HG03469 (cell line): ENCODE measurements around the gene CKLF.
A peak's percentile ranks its signal among the peaks of the same experiment; 100 is the strongest.
"Not testable (repeated sequence)": the region's sequence is repeated elsewhere in the genome, so short reads cannot be mapped to it uniquely, and the experiment has no call there.

Experiments
- ATAC-seq: cut with Tn5 transposase; IDR thresholded peaks from one replicate; pipeline ENCODE4 v1.9.1; 2021; ENCODE audit warnings: mild to moderate bottlenecking, moderate library complexity, moderate number of reproducible peaks; ENCODE audit not compliant: unreplicated experiment

CKLF gene

DNA sequence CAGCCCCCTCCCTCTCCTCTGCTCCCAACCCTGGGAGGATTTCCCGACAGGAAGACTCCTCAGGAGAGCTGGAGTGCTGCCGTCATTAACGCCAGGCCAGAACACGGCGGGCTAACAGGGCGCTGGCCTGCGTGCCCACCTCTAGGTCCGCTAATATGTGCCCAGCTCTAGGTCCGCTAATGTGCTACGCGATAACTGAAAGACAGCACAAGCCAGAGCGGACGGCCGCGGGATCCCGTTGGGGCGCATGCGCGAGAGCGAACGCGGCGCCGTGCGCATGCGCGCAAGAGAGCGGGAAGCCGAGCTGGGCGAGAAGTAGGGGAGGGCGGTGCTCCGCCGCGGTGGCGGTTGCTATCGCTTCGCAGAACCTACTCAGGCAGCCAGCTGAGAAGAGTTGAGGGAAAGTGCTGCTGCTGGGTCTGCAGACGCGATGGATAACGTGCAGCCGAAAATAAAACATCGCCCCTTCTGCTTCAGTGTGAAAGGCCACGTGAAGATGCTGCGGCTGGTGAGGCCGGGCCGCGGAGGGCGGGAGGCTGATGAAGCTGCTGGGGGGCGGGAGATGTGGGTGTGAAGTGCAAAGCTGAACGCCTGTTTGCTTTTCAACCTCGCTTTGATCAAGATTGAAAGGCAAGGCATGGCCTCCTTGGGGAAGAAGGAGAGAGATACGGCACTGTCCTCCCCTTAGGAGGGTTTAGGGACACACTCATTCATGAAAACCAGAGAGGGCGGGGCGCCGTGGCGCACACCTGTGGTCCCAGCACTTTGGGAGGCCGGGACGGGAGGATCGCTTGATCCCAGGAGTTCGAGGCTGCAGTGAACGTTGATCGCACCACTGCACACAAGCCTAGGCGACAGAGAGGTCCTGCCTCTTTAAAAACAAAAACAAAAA is at the start of gene CKLF:
TSS of gene CKLF (plus strand) at position 291 of the 892 bp plus-strand sequence. CDS start at position 431, 140 bp downstream.
- peak; percentile 66 for ATAC-seq

DNA sequence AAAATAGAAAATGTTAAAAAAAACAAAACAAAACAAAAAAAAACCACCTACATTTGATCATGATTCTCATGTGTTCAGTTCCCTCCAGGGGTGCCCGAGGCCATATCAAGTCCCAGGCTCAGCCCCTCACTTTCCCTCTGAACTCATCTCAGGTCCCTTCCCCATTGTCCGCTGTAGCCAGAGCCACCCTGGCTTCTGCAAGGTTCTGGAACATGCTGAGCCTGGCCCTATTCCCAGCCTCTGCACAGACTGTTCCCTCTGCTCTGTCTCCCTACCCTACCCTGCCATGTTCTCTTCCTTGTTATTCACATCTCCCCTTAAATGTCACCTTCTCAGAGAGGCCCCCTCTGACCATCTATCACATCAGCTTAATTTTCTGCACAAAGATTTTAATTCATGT is 49.3 kb upstream of the CKLF start:
- ATAC-seq = no peak

GRCh38 chr16:66503612-66504011 is 48.8 kb upstream of the CKLF start:
- ATAC-seq = no peak

DNA sequence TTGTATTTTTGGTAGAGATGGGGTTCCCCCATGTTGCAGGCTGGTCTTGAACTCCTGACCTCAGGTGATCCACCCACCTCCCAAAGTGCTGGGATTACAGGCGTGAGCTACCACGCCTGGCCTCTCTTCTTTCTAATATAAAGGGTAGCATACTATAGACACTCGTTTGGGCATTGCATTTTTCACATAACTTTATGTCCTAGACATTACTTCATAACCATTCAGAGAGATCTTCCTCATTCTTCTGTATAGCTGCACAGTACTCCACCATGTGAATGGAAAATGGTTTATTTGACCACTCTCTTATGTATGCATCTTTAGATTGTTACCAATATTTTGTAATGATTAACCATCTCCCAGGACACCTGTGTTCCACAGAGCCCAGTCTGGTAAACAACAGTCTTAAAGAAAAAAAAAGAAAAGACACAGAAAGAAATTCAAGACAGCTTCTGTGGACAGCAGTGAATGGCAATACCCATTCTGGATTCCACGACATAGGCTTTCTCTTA is 44.6 kb upstream of the CKLF start:
- ATAC-seq = no peak

DNA sequence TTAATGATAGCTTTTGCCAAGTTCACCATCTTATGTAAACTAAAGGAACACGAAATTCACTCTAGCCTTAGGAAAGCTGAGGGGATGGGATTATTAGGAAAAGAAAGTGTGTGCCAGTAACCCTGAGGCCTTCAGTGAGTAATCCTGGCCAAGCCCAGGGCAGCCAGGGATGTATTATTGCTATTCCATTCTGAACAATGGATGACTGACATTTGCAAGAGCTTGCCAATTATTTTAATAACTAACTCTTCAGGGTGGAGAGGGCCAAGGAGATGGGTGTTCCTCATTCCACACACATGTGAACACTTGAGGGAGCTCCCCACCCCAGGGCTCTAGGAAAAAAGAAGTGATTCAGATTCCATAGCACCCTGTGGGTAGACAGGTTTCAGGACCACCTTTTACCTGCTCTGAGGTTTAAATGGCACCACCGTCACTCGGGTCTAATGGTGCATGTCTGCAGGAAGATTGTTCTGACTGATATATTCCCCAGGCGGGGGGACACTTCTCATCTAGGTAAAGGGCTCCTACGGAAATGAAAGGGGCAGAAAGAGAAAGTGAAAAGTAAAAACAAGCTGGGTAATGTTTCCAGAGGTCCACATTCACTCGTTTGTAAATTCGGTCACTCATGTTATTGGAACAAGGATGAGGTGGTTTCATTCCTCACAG is 44.0 kb upstream of the CKLF start:
- ATAC-seq = no peak

DNA sequence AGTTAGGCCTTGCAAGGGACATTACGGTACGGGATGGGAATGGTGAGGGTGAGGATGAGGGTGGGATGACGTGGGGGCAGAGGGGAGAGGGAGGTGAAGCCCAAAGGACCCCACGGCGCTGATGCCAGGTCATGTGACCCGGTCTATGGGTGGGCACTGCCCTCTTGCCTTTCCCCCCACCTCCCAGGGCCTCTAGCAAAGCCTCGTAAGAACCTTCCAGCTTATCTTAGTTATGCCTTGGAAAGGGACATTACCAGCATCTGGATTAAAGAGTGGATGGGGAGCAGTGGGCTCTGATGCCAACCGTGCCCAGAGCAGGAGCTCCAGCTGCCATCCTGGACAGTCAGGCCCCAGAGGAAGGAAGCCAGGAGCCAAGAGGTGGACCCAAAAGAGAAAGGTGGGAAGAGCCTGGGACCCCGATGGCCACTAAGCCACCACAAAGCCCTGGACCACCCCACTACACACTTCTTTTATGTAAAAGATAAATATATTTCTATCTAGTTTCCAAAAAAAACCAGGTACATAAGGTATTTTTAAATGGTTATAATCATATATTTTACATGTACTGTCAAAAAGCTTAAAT is 43.4 kb upstream of the CKLF start:
- ATAC-seq = no peak

GRCh38 chr16:66509576-66509975 is 42.8 kb upstream of the CKLF start:
- ATAC-seq = no peak

DNA sequence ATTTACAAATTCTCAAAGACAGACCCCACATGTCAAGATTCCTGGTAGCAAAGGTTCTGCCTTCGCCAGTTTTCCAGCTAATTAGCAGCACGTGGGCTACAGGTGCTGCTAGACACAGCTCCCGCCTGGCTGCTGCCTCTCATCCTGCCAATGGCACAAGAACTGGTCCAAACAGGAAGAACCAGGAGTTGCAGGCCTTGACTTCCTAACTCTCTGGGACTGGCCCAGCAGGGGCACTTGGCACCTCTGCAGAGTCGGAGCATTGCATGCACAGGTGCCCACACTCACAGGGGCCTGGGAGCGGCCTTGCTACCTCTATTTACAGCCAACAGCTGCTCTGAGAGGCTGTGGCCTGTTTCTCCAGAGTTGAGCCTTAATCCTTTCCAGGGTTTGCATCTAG is 42.1 kb upstream of the CKLF start:
- no peak for ATAC-seq

DNA sequence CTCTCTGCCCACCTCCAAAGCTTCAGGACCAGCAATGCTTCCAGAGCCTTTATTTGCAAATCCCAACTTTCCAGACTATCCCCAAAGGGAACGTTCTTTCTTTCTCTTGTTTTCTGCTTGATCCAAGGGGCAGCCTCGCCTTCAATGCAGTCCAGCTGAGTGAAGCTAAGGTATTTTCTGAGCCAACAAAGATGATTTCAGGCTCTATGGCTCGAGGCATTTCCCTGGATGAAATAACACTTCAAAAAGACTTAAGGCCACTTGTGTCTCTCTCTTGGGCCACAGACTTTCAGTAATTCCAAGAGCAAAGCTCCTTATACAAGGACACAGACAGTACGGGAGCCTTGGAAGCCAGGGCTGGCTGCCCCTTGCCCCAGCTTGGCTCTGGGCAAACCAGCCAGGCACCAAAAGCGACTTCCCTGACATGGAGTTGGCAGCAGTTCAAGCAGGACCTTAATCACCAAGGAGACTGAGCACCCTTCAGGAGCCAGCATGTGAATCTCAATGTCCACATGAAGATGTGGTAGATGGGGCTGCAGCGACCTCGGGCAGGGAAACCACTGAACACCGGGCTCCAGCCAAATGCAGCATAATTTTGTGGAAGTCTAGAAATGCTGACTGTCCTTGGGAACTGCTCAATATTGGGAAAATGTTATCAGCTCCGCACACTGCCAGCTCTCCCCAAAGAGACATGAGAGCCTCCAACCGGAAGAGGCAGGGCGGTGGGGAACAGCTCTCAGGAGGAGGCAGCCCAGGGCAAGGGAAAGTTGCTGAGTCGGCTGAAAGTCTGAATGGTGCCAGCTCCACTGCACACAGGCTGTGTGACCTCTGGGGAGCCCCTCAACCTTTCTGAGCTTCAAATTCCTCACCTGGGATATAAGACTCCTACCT is 41.4 kb upstream of the CKLF start:
- ATAC-seq = no peak

DNA sequence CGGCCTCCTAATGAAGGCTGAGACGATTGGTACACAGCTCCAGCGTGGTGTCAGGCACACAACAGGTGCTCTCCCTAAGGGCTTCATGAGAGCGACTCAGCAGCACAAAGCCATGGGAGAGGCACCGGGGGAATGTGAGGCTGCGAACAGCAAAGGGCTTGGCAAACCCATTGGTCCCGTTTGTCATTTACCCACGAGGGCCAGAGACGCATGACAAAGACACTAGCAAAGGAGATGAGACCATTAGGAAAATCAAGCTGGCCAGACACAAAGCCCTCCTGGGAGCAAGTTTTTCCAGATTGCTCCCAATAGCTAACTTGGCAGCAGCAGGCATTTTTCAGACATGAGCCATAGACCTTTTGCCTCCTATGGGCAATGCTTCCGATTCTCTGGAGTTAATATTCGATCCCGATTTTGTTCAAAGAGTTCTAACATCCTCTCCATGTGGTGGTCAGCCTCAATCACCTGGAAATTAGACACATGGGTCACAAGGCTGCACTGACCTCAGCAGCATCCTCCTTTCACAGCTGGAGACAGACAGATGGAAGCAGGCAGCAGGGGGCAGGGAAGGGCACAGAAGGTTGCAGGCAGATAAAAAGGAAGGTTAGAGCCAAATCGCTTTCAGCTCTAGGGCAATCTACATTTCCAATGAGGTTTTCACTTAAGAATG is 40.6 kb upstream of the CKLF start:
- no peak for ATAC-seq

GRCh38 chr16:66512272-66513110 is 39.9 kb upstream of the CKLF start:
- no peak for ATAC-seq

DNA sequence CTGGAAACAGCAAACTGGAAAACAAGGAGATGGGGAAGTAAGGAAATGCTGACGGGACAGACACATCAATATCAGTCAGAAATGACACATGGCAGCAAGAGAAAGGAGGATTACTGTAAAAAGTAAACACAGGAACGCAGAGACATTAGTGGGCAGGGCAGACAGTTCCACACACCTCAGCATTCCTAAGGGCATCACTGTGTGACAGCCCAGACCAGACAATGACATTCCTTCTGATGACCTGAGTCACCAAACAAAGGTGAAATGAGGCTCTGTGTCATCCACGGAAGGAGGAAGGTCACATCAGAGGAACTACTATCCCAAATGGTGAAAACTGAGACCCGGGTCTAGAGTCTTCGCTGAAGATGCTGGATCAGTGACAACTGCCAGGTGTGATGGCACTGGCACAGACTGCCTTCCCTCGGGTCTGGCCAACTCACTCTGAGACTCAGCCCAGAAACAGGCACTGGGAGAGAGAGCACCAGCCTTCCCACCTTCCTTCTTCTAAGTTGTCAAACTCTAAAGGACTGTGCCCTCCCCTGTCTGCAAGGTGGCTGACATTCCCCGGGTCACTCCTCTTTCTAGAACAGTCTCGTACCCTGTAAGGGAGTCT is 39.2 kb upstream of the CKLF start:
- no peak for ATAC-seq

DNA sequence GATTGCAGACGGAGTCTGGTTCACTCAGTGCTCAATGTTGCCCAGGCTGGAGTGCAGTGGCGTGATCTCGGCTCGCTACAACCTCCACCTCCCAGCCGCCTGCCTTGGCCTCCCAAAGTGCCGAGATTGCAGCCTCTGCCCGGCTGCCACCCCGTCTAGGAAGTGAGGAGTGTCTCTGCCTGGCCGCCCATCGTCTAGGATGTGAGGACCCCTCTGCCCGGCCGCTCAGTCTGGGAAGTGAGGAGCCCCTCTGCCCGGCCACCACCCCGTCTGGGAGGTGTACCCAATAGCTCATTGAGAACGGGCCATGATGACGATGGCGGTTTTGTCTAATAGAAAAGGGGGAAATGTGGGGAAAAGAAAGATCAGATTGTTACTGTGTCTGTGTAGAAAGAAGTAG is 38.0 kb upstream of the CKLF start:
- not testable (repeated sequence) for ATAC-seq

GRCh38 chr16:66514980-66515595 is 37.3 kb upstream of the CKLF start:
- not testable (repeated sequence) for ATAC-seq

GRCh38 chr16:66515596-66516508 is 36.5 kb upstream of the CKLF start:
- ATAC-seq = no peak

DNA sequence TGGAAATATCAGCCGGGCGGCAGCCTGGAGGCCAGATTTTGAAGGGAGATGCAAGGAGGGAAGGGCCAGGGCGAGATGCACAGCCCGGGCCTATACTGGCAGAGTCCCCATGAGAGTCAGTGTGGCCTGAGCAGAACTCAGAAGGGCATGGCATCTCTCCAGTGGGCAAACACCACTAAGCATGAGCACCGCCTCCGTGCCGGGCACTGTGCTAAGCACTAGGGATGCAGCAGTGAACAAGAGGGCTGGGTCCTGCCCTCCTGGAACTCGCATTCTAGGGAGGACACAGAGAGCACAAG is 35.9 kb upstream of the CKLF start:
- ATAC-seq = no peak

DNA sequence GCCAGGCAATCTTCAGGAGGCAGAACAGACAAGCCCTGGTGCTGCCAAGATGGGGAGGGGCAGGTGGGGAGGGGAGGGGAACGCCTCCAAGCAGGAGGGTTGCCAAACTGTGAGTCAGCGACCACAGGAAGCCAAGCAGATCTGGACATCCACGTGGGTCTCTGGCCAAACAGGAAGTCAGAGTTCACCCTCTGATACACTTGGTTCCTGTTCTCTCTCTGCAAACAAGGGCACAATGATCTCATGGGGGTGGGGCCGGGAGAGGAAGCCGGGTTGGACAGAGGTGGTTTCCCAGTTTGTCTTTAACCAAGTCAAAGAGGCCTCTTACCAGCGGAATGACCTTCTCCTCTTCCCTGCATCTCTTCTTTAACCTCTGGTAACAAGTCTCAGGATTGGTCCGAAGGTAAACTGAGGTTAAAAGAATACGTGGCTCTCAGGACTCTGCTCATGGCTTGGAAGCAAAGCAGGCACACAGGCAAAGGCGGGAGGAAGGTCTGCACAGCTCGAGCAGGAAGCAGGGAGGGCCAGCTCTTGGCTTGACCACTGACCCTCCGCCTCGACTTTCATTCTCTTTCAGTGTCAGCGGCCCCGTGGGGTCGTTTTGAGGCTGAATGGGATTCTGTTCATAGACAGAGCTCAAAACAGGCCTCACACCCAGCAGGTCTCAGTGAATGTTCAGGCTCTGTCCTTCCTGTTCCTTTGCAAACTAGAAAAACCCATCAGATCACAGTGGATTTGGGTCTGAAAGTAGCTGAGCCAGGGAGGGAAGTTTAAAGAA is 35.4 kb upstream of the CKLF start:
- peak; percentile 92 for ATAC-seq
